HEK293T (cell line): ENCODE results near the gene LPAR3.

ENCODE experiments used
- BHLHE40 ChIP-seq: fragments of 450-650 bp; IDR thresholded peaks from 2 replicates; pipeline ENCODE4 v1.6.1; 2016; ENCODE audit warnings: mild to moderate bottlenecking, moderate library complexity, borderline replicate concordance
- CTBP1 ChIP-seq: fragments of 450-650 bp; IDR thresholded peaks from 2 replicates; pipeline ENCODE4 v1.6.1; 2016; ENCODE audit warnings: borderline replicate concordance
- HDGF ChIP-seq: fragments of 450-650 bp; IDR thresholded peaks from 2 replicates; pipeline ENCODE4 v1.6.1; 2017; ENCODE audit warnings: antibody characterized with exemption, borderline replicate concordance
- PKNOX1 ChIP-seq: fragments of 450-650 bp; IDR thresholded peaks from 2 replicates; pipeline ENCODE4 v1.6.1; 2016
- SP1 ChIP-seq: fragments of 450-650 bp; IDR thresholded peaks from 2 replicates; pipeline ENCODE4 v1.6.1; 2017
- SUZ12 ChIP-seq: fragments of 450-650 bp; IDR thresholded peaks from 2 replicates; pipeline ENCODE4 v1.6.1; 2016; ENCODE audit warnings: mild to moderate bottlenecking
- ZNF384 ChIP-seq: fragments of 450-650 bp; IDR thresholded peaks from 2 replicates; pipeline ENCODE4 v1.6.1; 2016

GRCh38 chr1:84887261-84887934 lies 5.6 kb downstream of the LPAR3 start:
- no peak for TF ChIP-seq ZNF384
- no peak for TF ChIP-seq HDGF
- TF ChIP-seq CTBP1, result no peak
- TF ChIP-seq SP1, result no peak
- TF ChIP-seq PKNOX1, result no peak
- TF ChIP-seq BHLHE40, result no peak
- TF ChIP-seq SUZ12, result no peak
